ENCODE results near the gene STRN4.

STRN4 gene

GRCh38 chr19:46725859-46726393, 20.3 kb downstream of the STRN4 start:
- DNase-seq (ENCODE audit: low read depth): no peak

- DNase-seq (ENCODE audit: low read depth): no peak
These were observed 21.0 kb downstream of the STRN4 start for GRCh38 chr19:46725036-46725820.

GRCh38 chr19:46724468-46724867, 21.8 kb downstream of the STRN4 start:
- no peak for DNase-seq (ENCODE audit: low read depth)

GRCh38 chr19:46723471-46723870, 22.8 kb downstream of the STRN4 start:
- no peak for DNase-seq (ENCODE audit: low read depth)

- no peak for DNase-seq (ENCODE audit: low read depth)
These were observed 23.2 kb downstream of the STRN4 start for GRCh38 chr19:46723023-46723461.

GRCh38 chr19:46722421-46723022, 23.7 kb downstream of the STRN4 start:
- no peak for DNase-seq (ENCODE audit: low read depth)

- no peak for DNase-seq (ENCODE audit: low read depth)
These were observed 24.3 kb downstream of the STRN4 start for GRCh38 chr19:46722004-46722380.

GRCh38 chr19:46721269-46722003, 24.8 kb downstream of the STRN4 start:
- no peak for DNase-seq (ENCODE audit: low read depth)

GRCh38 chr19:46720503-46721239, 25.6 kb downstream of the STRN4 start:
- no peak for DNase-seq (ENCODE audit: low read depth)

GRCh38 chr19:46719629-46720502, 26.4 kb downstream of the STRN4 start:
- DNase-seq (ENCODE audit: low read depth): peak; percentile 64

GRCh38 chr19:46718934-46719622, 27.2 kb downstream of the STRN4 start:
- no peak for DNase-seq (ENCODE audit: low read depth)

GRCh38 chr19:46718157-46718933, 27.9 kb downstream of the STRN4 start:
- peak; percentile 66 for DNase-seq (ENCODE audit: low read depth)

- DNase-seq (ENCODE audit: low read depth): no peak
These were observed 28.5 kb downstream of the STRN4 start for GRCh38 chr19:46717716-46718143.

GRCh38 chr19:46717034-46717715, 29.1 kb downstream of the STRN4 start, which contains the start of gene PRKD2:
Gene PRKD2 (minus strand): TSS chr19:46717114. CDS start chr19:46716370, 744 bp downstream.
- peak; percentile 65 for DNase-seq (ENCODE audit: low read depth)

GRCh38 chr19:46716672-46717033, 29.6 kb downstream of the STRN4 start:
- DNase-seq (ENCODE audit: low read depth): no peak

- no peak for DNase-seq (ENCODE audit: low read depth)
These were observed 30.1 kb downstream of the STRN4 start for GRCh38 chr19:46715975-46716671.

GRCh38 chr19:46715620-46715974, 30.7 kb downstream of the STRN4 start:
- no peak for DNase-seq (ENCODE audit: low read depth)

GRCh38 chr19:46714444-46715106, 31.7 kb downstream of the STRN4 start:
- DNase-seq (ENCODE audit: low read depth): no peak

Measured in amniotic epithelial cell (primary cell).